ENCODE results near the gene KCTD11.

GRCh38 chr17:7357381-7357780 is 5.4 kb downstream of the KCTD11 start:
- TF ChIP-seq MYC (IDR thresholded peaks at IDR 0.05; ENCODE audit: low read depth, low read length) (no peak), POLR2A (IDR thresholded peaks at IDR 0.05; ENCODE audit: extremely low read depth, insufficient read length) (no peak), CTCF (IDR thresholded peaks at IDR 0.05; ENCODE audit: low read depth, low read length) (no peak), MAX (IDR thresholded peaks at IDR 0.05; ENCODE audit: low read depth, low read length) (no peak)
